ENCODE data around the gene COBL.

The COBL gene

DNA sequence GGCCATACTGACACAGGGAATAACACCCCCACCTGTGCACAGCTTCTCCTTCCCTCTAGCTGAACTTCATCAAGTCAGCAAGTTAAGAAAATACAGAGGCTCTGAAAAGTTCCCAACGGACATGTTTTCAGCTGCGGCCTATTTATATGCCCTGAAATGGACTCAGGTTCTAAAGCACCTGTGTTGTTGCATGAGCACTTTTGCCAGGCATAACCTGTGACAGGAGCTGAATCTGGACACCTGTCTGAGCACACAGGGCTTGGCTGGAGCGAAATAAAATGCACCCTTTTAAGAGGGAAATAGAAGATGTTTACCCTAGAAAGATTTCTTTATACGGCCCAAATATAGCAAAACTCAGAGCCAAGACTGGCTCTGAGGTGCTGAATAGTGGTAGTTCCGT is 46.7 kb downstream of the COBL start:
- no peak for DNase-seq

DNA sequence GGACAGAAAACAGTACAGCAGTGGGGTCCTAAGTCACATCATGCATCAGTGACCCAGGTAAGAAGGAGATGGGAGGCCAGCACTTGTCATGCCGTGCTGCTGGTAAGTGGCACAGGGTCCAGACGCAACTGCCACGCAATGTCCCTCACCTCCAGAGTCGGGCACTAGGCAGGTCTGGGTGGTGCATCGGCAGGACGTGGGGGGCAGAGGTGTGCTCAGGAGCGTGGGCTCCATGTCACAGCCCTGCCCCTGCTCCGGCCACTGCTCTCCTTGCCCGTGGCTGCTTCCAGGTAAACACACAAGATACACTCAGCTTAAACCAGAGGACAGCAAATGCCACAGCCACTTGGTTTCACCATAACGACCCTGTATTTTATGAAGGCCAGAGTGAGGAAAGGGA is 47.3 kb downstream of the COBL start:
- no peak for DNase-seq

DNA sequence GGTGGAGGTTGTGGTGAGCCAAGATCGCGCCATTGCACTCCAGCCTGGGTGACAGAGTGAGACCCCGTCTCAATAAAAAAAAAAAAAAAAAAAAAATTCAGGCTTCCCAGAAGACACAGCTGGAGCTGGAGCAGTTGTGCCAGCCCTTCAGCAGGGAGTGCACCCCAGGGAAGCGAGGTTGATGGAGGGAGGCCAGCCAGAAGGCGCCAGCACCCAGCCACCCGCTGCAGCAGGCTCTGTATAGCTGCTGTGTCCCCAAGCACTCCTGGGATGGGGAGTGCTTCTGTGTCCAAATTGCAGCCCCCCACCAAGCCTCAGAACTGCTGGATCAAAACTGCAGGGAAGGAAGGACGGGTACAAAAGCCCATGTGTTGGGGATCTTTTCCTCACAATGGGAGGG is 47.8 kb downstream of the COBL start:
- no peak for DNase-seq

DNA sequence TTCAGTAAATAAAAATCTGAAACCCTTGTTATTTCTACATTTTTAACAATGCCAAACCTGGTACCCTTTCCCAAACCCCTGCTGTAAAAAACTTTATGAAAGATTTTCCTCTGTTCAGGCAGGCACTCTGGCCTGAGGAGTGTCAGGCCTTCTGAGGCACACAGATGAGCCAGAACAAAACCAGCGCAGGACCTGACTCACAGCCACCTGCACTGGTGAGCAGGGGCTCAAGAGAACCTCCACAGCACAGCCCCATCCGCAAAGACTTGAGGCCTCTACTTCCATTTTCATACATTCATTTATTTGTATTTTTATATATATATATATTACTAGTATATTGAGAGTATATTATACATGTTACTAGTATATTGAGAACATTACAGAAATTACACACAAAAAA is 49.4 kb downstream of the COBL start:
- DNase-seq, result no peak

DNA sequence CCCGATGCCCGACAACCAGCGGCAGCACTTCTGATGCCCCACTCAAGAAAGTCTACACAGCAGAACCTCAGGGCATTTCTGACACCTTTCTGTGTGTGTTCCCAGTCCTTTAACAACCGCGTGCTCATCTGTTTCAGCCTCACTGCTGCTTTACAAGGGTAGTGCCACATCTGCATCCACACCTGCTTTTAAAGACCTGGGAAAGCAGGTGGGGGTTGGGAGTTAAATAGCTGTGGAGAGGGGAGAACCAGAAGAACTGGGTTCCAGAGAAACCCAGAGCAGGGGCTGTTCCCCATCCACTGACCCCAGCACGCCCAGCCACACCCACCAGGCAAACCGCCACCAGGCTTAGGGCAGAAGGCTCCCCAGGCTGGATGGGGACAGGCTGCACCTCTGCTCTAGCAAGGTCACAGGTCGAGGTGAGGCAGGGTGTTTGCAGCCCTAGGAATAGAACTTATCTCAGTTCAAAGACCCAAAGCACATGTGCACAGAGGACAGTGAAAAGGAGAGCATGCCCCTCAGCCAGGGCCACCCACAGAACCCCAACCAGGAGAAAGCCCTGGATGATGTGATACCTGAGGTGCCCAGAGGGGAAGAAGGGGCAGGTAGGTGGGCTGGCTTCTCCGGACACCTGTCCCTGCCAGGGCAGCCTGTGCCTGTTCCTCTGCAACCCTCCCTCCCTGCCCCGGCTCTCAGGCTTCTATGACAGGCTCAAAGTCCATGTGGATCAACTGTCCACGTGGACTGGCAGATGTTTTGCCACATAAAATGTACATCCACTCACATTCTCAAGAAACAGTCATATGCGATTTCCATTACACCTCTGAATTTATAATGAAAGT is 51.3 kb downstream of the COBL start:
- no peak for DNase-seq

DNA sequence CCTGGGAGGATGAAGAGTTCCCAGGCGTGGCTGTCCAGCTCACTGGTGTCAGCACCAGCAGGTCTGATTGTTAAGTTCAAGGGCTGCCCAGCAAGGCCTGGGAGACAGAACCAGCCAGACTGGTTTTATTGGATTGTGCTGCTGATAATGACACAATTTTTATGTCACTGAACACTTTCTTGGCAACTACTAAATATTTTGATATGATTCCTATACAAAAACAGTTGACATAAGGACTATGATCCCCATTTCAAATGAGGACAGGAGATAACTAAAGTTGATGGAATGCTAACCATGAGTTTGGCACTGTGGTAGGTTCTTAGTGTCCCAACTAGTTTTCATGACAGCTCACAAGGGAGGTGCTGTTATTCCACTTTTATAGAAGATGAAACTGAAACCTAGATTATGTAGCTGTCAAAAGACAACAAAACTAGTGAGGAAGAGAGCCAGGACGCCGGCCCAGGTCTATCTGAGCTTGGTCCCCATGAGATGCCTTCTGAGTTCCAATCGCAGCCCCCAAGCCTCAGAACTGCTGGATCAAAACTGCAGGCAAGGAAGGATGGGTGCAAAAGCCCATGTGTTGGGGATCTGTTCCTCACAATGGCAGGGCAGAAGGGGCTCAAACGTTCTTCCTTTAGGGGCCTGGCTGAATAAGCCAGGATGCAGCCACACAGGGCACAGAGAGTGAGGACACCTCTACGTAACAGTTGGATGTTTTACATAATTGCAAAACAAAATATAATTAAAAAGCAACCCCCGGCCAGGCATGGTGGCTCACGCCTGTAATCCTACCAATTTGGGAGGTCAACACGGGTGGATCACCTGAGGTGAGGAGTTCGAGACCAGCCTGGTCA is 52.8 kb downstream of the COBL start:
- DNase-seq, result no peak

DNA sequence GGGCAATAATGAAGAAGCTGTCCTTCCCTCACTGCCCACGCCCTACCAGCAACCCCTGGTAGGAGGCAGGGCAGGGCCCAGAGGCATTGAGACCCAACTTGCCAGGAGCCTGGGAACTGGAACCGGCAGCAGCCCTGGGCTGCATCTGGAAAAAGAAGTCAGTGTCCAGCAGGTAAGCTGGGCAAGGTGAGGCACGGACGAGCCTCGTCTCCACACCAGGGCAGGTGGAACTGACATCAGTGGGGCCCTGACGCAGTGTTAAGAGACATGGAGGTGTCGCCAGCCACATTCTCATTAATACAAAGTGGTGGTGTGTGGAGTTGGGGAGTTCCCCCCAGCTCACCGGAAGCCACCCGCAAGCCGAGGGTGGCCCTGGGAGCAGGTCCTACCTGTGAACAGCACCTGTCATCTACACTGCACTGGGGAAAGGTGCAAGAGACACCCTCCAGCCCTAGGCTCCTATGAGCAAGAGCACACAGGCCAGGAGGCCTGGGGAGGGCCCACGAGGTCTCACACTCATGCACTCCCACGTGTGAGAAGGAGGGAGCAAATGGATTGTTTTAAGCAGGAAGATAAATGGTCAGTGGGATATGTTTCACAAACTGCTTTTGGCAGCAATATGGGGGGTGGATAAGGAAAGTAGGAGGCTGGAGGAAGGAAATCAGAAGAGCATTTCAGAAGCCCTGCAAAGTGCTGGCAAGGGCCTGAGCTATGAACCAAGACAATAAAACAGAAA is 53.6 kb downstream of the COBL start:
- DNase-seq, result no peak

DNA sequence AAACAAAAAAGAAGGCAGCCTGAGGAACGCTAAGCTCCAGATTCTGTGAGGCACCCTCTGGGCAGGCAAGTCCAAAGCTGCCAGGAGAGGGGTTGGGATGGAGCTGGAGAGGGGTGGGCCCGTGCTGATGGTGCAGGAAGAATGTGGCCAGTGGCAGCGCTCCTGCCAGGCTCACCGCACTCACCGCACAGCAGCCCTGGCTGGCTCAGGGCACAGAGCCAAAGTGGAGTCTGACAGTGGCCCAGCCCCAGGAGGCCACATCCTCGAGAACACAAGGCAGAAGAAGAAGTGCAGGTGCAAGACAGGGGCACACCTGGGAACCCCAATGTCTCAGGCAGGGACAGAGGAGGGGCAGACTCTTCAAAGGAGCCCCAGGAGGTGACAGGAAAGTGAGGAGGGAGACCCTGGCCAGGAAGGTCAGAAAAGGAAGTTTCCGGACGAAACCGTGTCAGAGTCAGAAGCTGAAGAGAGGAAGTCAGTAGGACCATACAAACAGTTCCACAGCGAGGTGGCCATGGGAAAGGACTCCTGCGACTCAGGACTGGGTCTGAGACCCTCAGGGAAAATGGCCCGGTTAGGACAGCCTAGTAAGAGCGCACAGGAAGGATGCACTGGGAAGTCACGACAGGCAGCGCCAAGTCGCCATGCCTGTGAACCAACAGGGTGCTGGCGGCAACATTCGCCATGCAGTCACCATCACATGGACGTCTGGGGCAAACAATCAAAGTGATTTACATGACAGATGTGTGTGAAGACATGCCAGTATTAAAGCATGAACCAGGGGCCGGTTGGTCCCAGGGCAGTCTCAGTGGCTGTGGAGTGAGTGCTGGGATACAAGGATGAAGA is 54.4 kb downstream of the COBL start:
- DNase-seq, result no peak

DNA sequence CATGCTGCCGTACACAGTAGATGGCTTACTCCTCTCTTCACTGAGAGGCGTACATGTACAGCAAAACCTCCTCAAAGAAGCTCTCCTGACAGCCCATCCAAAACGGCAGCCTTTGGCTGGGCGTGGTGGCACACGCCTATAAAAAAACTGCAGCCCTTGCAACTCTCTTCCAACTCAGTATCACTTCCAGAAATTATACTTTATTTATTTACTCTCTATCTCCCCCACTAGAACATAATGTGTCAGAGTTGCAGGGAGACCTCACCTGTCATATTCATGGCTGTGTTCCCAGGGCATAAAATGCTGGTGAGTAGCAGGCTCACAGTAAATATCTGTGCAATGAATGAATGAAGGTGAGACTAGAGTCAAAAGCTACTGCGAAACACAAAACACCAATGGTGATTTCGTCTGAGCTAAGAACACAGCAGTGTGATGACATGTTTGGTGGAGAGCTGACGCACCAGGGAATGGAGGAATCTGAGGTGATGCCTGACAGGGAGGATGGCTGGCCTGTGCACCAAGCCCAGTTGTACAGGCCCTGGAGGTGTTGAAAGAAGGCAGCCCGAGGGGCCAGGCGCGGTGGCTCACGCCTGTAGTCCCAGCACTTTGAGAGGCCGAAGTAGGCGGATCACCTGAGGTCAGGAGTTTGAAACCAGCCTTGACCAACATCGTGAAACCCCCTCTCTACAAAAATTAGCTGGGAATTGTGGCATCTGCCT is 55.3 kb downstream of the COBL start:
- DNase-seq, result no peak

DNA sequence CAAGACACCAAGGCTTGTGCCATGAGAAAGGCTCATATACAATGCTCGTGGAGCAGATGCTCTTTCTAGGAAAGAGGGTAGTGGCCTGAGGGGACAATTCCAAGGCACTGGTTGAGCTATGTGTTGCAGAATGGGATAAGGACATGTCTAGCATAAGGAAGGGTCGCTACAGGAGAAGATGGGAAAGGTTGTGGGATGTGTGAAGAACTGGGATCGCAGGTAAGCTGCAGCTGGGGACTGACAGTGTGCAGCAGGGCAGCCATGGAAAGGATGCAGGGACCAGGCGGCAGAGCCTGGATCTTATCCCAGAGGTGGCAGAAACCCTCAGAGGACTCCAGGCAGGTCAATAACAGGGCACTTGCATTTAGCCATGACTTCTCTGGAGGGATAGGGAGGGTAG is 56.1 kb downstream of the COBL start:
- DNase-seq, result no peak

DNA sequence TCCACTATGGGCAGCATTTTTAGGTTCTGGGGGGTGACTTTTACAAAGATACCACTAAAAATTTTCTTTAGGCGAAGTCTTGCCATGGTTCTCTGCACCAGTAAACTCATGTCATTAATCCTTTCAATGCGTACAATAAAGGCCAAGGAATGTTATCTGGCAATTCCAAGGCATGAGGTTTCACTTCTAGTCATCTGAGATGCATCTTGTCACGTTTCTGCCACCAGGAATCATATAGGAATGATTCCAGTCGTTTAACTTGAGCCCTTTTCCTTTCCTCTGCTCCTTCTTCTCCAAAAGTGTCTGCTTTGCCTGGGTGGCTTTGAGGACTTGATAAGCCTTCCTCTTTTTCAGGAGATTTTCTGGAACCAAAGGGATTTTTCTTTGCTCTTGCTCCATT is 56.8 kb downstream of the COBL start:
- no peak for DNase-seq

DNA sequence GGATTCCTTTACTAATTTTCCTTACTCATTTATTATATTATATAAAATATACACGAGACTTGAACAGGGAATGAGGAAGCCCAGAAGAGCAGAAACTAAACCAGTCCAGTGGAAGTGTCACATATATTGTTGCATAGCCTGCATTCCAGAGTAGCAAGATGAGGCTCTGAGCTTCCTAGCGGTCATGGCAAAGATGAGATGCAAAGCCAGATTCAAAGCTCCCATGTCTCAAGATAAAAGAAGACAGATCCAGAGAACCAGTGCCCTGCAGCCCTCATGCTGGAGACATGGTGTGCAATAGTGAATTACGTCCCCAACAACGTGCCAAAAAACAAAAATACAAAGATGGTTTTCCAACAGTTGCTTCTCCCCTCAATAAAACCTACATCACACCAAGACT is 59.7 kb downstream of the COBL start:
- DNase-seq, result no peak

DNA sequence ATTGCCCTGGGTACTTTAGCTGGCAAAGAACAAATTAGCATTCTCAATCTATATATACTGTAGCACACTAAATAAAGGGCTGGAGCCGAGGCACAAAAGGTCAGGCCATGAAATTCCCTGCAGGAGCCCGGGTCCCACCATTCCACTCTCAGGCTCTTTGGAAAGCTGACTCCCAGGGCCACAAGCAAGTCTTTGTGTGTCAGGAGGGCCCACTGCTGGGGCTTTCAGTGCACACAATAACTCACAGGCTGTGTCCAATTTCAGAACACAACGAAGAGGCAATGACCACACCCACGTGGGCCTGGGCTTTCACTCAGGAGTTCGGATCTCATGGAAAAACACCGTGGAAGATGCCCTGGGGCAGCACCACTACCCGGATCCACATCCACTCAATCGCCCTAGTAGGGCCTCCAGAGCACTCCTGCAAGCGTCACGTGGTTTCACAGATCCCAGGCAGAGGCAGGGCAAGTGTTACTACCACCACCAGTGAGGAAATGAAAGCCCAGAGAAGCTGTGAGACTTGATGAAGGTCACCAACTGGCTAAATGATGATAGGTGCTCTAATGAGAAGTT is 60.3 kb downstream of the COBL start:
- DNase-seq, result no peak

DNA sequence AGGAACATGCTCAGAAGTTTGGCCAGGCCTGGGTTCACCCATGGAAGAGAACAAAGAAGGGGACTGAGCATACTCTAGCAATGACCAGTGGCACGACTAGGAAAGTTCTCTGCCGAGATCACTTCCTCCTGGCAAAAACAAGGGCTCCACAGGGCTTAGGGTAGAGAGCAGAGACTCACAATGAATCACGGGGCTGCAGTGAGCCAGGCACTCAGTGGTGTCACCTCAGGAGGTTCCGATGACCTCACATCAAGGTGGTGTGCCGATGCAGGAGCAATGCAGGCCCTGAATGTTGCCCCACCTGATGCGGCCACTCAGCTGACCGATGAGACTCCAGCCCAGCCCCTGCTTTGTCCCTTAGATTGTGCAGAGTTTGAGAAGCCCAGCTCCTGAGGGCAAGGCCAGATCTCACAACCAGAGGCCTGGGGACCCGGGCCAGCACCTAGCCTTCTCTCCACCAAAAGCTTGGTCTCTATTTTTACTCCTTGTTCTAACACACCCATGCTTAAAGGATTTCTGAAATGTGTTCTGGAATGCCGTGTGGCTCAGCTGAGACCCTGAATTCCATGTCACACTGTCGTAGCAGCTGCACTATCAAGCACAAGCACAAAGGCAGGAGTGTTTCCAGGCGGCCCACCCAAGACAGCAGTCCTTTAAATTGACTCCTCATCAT is 60.9 kb downstream of the COBL start:
- DNase-seq, result no peak

DNA sequence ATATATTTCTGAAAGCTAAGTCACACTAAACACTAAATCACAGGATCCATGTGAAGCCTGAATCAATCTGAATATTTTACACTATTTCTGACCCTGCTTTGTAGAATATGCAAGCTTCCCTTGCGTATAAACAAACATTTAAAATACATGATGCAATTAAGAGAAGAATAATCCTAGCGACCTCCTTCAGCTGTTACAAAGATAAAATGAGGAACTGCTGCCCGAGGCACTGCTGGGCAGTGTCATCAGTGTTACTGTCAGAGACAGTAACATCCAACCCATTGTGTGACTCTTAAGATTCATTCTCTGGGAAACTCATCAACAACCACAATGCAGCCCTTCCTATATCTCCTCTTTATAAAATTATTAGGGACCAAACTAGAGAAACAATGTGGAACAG is 61.6 kb downstream of the COBL start:
- DNase-seq, result no peak

DNA sequence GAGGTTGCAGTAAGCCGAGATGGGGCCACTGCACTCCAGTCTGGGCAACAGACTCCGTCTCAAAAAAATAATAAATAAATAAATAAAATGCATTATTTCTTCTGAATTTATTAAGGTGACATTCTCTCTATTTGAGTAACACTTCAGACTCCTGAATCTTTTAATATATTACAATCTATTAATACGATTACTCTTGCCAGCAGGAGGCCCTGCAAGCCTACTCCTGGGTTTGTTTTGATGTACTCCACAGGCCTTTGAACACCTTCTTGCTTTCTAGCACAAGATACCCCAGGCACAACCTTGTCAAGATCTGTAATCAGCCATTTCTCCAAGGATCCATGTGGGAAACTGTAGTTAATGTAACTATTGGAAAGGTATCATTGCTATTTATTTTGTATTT is 63.5 kb downstream of the COBL start:
- DNase-seq, result no peak

DNA sequence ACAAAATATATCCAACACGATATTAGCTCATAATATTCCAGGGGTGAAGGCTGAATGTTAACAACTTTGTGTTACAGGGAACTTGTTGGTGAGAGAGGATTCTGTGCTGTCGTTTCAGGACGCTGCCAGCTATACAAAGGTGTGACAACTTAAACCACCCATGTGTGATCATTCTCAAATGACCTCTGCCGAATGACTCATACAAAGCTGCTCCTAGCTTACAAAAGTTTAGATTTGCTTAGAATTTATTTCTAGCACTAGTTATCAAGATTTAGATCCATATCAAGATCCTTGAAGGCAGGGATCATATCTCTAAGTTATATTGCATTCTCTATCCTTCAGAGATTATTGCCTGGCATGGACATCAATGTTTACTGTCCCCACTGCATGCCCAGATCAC is 65.3 kb downstream of the COBL start:
- no peak for DNase-seq

DNA sequence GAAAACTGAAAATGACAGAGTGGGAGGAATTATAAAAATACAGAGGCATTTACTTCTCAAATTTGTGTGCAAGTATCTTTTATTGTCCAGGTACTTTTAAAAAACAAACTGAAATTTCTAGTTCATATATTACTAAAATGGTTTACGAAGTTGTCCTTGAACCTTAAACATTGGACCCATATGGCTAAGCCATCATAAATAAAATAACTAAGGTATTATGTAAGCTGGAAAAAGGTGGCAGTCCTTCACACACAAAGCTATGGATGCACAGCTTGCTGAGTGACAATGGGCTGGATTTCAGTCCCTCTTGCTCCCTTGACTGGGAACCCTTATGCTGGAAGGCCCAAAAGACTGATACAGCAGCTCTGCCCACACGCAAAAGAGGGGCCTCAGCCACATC is 66.1 kb downstream of the COBL start:
- DNase-seq, result no peak

DNA sequence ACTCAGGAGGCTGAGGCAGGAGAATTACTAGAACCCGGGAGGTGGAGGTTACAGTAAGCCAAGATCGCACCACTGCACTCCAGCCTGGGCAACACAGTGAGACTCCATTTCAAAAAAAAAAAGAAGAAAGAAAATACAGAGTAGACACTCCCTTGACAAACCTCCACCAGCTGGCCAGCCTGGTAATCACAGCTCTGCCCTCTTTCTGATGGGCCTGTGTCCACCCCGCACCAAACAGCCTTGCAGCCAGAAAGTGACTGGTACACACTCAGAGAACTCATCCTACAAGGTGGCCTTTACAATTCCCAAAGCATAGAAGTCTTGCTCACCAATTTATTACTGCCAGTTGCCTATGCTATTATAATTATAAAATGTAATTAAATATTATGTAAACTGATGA is 66.6 kb downstream of the COBL start:
- DNase-seq, result no peak

DNA sequence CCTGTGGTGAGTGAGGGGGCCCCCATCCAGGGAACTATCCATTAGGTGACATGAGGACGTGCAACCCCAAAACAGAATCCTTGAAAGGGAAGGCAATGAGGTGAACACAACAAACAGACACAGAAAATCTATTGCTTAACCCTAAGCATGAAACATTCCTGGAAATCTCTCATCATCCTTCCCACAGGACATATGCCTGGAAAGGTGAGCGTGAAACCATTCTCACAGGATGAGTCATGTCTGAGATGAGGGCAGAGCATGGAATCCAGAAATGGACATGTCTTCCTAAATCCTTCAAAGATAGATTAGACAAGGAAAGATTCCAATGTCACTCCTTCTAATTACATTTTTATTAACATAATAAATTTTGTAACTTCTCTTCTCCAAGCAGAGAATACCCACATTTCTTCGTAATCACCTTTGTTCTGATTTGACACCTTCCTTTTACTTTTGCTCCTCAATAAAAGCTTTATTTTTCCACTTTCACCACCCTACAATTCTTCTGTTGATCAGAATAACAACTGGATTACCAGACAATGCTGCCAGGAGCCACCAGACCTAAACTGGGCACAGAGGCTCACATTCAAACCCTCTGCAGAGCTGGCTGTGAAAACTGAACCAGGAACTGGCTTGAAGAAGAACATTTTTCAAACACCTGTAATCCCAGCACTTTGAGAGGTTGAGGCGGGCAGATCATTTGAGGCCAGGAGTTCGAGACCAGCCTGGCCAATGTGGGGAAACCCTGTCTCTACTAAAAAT is 67.2 kb downstream of the COBL start:
- DNase-seq, result no peak
